ENCODE data around the gene COG5.

COG5 gene

GRCh38 chr7:107581387-107582013, 17.8 kb upstream of the COG5 start:
- peak overlapping the region; percentile 95 for H3K9ac ChIP-seq (ENCODE audit: low read length)
- H3K4me3 ChIP-seq (ENCODE audit: low read depth, low read length, poor library complexity, severe bottlenecking): peak overlapping the region; percentile 90
- peaks cover 29% of the 10 kb centered on the region for H3K36me3 ChIP-seq (ENCODE audit: insufficient read depth, low read length)
- no peaks in the 10 kb centered on the region for H3K9me3 ChIP-seq (ENCODE audit: low read length)
- H3K79me2 ChIP-seq (ENCODE audit: insufficient read depth, low read length): peaks cover 13% of the 10 kb centered on the region
- H3K4me2 ChIP-seq (ENCODE audit: low read length): peak overlapping the region; percentile 91
- peaks cover 36% of the 10 kb centered on the region for H3K4me1 ChIP-seq (ENCODE audit: insufficient read depth, low read length, severe bottlenecking)
- no peaks in the 10 kb centered on the region for H3K9me2 ChIP-seq (ENCODE audit: low read depth, low read length)
- no peaks in the 10 kb centered on the region for H4K20me1 ChIP-seq (ENCODE audit: insufficient read depth, low read length)
- H3K27ac ChIP-seq (ENCODE audit: low read depth, low read length, poor library complexity, severe bottlenecking): peak overlapping the region; percentile 66
- peak overlapping the region; percentile 2; the same call in 1 of the 2 replicates for H2AFZ ChIP-seq (ENCODE audit: low read length)
- no peaks in the 10 kb centered on the region for H3K27me3 ChIP-seq (ENCODE audit: insufficient read depth, low read length)
- TF ChIP-seq EZH2 (IDR thresholded peaks at IDR 0.05; ENCODE audit: borderline replicate concordance, low read length): no peak
- no peak for TF ChIP-seq CTCF (IDR thresholded peaks at IDR 0.05; ENCODE audit: low read length)
- peaks cover 14% of the 10 kb centered on the region; the same call in 1 of the 2 replicates for H3F3A ChIP-seq (ENCODE audit: insufficient read depth, low read length)

- Histone ChIP-seq H2AFZ (ENCODE audit: low read length) (peak overlapping the region; percentile 52; the same call in 1 of the 2 replicates), H3K36me3 (ENCODE audit: insufficient read depth, low read length) (peaks cover 23% of the 10 kb centered on the region), H3K9me3 (ENCODE audit: low read length) (no peaks in the 10 kb centered on the region), H3K9ac (ENCODE audit: low read length) (peak overlapping the region; percentile 95), H3K27me3 (ENCODE audit: insufficient read depth, low read length) (no peaks in the 10 kb centered on the region), H3K4me2 (ENCODE audit: low read length) (peak overlapping the region; percentile 91), H3K27ac (ENCODE audit: low read depth, low read length, poor library complexity, severe bottlenecking) (peak overlapping the region; percentile 66), H3K4me1 (ENCODE audit: insufficient read depth, low read length, severe bottlenecking) (peaks cover 36% of the 10 kb centered on the region), H4K20me1 (ENCODE audit: insufficient read depth, low read length) (no peaks in the 10 kb centered on the region), H3K4me3 (ENCODE audit: low read depth, low read length, poor library complexity, severe bottlenecking) (peak overlapping the region; percentile 90), H3K79me2 (ENCODE audit: insufficient read depth, low read length) (peaks cover 13% of the 10 kb centered on the region), H3K9me2 (ENCODE audit: low read depth, low read length) (no peaks in the 10 kb centered on the region), H3F3A (ENCODE audit: insufficient read depth, low read length) (peaks cover 14% of the 10 kb centered on the region; the same call in 1 of the 2 replicates)
- TF ChIP-seq CTCF (IDR thresholded peaks at IDR 0.05; ENCODE audit: low read length) (no peak; the same call in 1 of the 2 replicates), EZH2 (IDR thresholded peaks at IDR 0.05; ENCODE audit: borderline replicate concordance, low read length) (no peak)
Observed at GRCh38 chr7:107580716-107581383, 17.1 kb upstream of the COG5 start.

- Histone ChIP-seq H3K9me3 (ENCODE audit: low read length) (no peaks in the 10 kb centered on the region), H3K36me3 (ENCODE audit: insufficient read depth, low read length) (peaks cover 17% of the 10 kb centered on the region), H3F3A (ENCODE audit: insufficient read depth, low read length) (peaks cover 14% of the 10 kb centered on the region; the same call in 1 of the 2 replicates), H3K4me2 (ENCODE audit: low read length) (peak within 1 kb of the TSS; percentile 91), H3K9ac (ENCODE audit: low read length) (peak within 1 kb of the TSS; percentile 95), H3K79me2 (ENCODE audit: insufficient read depth, low read length) (peaks cover 13% of the 10 kb centered on the region), H2AFZ (ENCODE audit: low read length) (peak within 1 kb of the TSS; percentile 52), H3K9me2 (ENCODE audit: low read depth, low read length) (no peaks in the 10 kb centered on the region), H3K27me3 (ENCODE audit: insufficient read depth, low read length) (no peaks in the 10 kb centered on the region), H3K4me1 (ENCODE audit: insufficient read depth, low read length, severe bottlenecking) (peaks cover 36% of the 10 kb centered on the region), H3K27ac (ENCODE audit: low read depth, low read length, poor library complexity, severe bottlenecking) (peak within 1 kb of the TSS; percentile 66), H4K20me1 (ENCODE audit: insufficient read depth, low read length) (no peaks in the 10 kb centered on the region), H3K4me3 (ENCODE audit: low read depth, low read length, poor library complexity, severe bottlenecking) (peak within 1 kb of the TSS; percentile 90)
- TF ChIP-seq EZH2 (IDR thresholded peaks at IDR 0.05; ENCODE audit: borderline replicate concordance, low read length) (no peak), CTCF (IDR thresholded peaks at IDR 0.05; ENCODE audit: low read length) (peak; percentile 29; the same call in 1 of the 2 replicates)
Observed at GRCh38 chr7:107579885-107580715, 16.4 kb upstream of the COG5 start, which contains the start of gene BCAP29. Gene BCAP29 (plus strand): TSS chr7:107580246. CDS start chr7:107580773, 527 bp downstream.
